ENCODE results near the gene TRHDE.

The TRHDE gene

DNA sequence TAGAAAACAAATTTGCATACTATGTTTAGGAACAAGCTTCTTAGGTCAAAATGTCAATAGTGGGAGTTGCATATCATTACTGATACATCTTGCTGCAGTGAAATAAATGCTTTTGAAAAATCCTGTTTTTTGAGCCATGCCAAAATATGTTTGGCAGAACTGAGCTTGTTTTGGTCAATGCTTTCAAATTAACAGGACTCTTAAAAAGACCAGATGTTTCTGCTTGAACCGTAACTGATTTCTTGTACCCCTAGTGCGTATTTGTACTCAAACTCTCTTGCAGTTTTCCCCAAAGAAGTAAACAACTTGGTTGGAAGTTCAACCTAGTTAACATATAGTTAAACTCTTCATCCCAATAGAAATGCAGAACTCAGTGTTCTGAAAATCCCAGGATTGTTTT lies 3.4 kb downstream of the TRHDE start:
- no peak for DNase-seq

DNA sequence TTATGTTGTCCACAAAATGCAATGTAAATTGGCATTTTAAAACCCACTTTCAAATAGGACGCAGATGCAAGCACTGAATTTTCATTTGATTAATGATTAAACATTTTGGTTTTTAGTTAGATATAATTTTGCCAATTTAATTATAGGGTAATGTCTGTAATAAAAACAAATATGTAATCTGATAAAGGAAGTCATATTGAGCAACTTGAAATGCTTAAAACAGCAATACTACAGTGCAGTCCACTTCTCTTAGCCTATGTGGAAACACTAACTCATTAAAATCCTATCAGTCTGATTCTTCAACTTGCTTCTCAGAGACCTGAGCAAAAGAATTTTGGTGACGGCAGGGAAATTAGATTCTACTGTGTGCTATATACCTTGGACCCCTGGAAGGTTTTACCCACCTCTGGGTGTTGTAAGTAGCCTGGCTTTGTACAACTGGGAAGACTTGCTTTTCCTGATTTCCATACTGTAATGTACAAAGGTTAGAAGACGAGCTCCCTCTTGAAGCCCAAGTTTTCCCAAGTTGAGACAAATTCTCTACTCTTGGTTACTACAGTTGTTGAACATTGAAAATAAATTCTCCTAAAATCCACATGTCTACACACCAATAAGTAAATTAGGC lies 4.1 kb downstream of the TRHDE start:
- no peak for DNase-seq

DNA sequence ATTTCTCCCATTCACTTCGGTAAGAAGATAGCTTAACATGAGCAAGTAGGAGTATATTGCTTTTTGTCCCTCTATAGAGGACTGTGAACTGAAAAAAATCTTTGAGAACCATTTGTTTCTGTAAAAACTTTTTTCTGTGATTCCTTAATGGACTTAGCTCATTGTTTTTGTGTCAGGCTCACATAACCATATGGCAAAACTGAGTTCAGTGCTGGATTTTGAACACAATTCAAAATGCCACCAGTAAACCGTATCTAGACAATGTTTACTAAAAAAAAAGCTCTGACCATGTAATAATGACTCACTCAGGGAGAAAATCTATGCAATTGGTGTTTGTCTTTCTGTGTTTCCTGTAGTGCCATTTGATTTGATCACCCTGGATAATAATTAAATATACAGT lies 5.2 kb downstream of the TRHDE start:
- no peak for DNase-seq

DNA sequence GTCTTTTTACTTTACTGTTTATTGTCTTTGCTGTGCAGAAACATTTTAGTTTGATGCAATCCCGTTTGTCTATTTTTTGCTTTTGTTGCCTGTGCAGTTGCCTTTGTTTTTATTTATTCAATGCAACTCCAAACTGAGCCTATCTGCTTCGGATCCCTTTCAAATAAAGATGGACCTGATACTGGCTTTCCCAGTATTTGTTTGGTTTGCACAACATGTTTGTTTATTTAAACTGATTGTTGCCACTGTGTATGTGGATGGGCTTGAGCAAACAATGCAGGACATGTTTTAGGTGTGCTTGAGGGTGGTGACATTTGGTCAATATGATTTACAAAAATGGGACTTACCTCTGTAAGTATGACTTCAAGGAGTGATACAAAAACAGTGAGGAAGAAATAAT lies 6.7 kb downstream of the TRHDE start:
- DNase-seq: no peak

DNA sequence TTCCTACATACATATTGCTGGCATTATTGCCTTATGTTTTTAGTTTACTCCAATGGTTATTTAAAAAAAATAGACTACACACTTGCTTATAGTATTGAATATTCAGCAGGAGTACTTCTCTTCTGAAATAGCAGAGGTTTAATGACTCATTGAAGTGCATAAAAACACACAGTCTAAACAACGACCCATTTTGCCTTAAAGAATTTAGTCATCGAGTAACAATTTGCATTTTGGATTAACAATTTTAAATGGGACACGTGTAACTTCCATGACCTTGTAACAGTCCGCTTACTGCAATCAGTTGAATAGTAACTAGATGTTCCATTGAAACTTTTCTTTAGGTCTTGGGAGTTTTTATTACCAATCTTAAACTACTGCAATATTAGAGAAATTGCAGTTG lies 9.0 kb downstream of the TRHDE start:
- DNase-seq: no peak

DNA sequence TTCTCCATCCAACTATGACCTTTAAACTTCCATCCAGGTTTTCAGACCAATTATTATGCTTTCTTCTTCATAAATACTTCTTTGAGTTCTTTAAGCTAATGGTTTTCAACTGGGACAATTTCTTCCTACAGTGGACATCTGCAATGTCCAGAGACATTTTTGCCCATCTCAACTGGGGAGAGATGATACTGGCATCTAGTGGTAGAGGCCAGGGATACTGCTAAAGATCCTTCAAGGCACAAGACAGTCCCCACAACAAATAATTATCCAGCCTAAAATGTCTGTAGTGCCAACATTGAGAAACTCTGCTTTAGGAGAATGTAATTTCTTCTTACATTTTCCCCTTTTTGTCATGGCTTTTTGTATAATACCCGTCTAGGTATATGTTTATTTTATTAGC lies 10.6 kb downstream of the TRHDE start:
- DNase-seq: no peak

DNA sequence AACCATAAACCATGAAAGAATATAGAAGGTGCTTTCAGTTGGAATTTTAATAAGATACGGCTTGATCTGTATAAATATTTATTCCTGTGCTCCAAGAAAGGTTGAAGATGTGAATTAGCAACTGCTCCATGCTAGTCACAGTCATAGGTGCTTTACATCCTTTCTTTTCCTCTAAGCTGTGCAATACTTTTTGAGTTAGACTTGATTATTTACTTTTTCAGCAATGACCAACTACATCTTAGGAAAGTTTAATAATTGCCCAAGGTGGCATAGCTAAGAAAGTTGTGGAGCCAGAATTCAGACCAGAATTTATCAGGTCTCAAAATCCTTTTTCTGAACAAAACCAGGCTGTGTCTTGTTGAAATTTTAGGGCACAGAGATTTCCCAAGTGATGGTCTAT lies 13.7 kb downstream of the TRHDE start:
- DNase-seq: no peak

DNA sequence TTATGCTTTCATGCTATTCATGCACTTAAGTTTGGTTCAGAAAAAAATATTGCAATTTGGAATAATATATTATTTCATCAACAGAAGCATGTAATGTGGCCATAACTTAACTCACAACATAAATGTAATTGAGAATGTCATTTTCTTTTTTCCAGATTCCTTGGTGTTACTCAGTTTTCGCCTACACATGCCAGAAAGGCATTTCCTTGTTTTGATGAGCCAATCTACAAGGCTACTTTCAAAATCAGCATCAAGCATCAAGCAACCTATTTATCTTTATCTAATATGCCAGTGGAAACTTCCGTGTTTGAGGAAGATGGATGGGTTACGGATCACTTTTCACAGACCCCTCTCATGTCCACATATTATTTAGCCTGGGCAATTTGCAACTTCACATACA lies 14.4 kb downstream of the TRHDE start:
- DNase-seq: no peak

DNA sequence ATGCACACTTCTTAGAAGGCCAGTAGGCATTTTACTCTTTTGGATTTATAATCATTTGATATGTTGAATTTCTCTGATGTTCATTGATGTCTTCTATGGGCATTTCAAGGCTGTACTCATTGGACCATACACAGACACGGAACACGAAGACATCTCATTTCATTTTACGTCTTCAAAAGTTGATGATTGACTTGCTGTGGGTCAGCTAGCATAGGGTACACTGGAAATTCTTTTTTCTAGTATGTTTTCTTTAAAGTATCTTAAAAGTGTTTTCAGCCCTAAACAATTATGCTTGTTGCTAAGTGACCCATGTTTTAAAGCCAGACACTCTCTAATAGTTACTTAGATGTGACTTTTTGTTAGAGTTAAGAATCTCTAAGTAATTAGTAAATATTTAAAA lies 16.3 kb downstream of the TRHDE start:
- no peak for DNase-seq

DNA sequence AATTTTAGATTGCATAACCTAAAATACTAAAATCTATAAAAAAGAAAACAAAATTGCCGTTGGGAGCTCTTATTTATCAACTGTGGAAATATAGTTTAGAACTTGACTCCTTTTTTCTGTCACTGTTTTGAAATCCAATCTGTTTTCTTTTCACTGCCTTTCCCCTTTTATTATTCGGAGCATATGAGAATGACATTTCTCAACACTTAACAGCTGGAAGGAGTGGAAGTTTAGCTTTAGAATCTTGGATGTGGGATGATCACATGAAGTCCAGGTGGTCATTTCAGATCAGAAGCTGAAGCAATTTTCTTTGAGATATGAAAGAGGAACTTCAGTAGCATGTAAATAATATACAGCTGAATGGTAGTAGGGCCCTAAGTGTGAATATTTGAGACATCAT lies 16.7 kb downstream of the TRHDE start:
- DNase-seq: no peak

DNA sequence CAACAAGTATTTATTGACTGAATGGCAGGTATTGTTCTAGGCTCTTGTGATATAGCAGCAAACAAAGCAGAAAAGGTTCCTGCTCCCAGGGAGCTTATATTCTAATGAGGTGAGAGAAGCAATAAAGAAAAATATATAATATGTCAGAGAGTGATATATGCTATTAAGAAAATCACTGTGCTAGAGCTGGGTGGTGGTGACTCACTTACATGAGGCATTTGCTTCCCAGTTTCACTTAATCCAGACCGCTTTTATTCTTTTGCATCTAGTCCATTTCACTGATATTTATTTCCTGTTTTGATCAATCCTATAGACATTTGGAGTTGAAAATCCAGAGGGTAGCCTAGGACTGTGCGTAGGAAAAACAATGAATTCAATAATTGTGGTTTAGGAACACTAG lies 17.5 kb downstream of the TRHDE start:
- DNase-seq: no peak

DNA sequence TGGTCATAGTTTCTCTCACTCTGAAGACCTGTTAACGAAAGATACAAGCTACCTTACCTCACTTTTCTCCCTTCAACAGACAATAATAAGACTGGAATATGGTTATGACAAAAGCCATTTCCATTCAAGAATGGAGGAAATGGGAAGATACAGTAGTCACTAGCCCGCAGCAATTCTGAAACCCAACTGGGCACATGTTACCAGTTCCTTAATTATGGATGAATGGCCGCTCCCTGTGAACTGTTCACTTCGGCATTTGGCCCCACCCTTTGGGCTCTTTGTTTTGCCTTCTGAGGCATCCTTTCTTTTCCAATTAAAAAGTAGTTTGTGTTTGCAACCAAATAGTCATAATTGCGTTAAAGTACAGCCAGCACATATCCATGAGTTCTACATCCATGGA lies 19.0 kb downstream of the TRHDE start:
- DNase-seq: no peak

DNA sequence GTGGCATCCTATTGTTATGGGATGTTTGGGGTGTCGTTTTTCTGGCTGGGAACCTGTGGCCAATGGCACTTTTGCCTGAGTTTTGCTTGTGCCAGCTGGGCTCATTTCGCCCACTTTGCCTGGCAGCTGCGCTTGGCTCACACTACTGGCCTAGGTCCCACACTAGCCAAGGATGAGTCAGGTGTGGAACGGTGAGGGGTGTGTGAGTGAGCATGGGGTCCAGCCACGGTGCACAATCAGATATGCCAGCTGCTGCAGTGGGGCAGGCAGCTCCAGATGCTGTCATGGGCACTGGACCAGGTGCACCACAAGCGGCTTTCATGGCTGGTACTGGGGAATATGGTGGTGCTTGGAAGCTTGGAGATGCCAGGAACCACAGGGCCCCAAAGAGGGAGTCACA lies 21.5 kb downstream of the TRHDE start:
- no peak for DNase-seq

DNA sequence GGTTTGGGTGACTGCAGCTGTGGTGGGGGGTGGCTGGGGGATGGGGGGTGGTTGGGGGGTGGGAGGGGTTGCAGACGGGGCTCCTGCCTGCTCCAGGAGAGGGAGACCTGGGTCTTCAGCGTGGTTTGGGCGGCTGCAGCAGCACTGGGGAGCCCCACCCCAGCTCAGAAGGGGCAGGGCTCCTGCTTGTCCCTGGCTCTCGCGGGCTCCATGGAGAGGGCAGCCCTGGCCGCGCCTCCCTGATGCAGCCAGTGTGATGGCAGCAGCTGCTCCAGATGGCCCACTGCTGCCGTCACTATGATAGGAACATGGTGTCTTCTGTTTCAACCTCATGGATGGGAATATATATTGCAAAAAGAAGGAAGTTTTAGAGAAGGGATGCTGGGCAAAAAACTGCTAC lies 22.9 kb downstream of the TRHDE start:
- DNase-seq: no peak

DNA sequence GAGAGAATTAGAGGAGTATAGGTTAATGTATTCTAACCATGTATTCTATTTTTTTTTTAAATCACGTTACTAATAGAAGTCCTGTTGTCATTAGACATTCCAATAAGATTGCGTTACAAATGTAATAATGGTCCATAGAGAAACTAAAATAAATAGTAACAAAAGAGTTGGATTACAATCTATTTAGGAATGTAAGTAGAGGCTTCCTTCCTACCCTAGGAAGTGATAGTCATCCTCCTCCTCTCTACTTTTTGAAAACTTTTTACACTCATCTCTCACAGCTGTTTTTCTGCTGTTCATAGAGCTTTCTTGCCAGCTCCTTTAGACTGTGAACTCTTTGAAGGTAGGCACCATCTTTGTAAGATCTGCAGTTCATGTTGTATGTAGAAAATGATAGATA lies 23.6 kb downstream of the TRHDE start:
- no peak for DNase-seq

DNA sequence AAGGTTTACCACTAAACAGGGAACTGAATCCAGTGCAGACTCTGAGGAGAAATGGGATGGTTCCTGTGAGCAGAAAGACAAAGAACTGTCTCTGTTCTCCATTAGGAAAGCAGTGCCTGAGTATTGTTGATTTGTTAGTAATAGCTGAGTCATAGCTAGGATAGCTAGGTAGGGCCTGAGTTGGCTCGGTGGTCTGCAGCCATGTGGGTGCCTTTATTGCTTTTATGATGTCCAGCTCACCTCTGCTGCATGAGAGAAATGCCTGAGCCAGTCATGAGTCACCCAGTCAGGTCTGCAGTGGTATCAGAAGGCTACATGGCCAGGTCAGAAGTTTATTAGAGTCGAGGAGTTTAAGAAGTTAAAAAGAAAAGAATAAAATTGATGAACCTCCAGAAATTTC lies 24.2 kb downstream of the TRHDE start:
- no peak for DNase-seq

DNA sequence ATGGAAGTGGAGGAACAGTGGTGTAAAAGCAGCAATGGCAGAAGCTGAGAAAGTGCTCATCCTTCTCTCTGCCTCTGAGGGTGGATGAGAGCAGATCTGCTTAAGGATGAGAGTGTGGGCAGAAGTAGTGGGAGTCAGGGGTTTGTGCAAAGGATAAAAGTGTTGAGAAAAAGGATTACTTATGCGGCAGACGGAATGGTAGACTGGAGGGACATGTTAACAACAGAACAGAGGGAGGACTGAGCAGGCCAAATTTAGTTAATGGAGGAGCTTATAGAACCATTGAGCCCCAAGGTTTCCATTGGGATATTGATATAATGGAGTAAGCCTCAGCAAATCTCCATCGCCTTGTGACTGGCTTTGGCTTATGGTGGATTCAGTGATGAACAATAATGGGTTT lies 25.5 kb downstream of the TRHDE start:
- no peak for DNase-seq

DNA sequence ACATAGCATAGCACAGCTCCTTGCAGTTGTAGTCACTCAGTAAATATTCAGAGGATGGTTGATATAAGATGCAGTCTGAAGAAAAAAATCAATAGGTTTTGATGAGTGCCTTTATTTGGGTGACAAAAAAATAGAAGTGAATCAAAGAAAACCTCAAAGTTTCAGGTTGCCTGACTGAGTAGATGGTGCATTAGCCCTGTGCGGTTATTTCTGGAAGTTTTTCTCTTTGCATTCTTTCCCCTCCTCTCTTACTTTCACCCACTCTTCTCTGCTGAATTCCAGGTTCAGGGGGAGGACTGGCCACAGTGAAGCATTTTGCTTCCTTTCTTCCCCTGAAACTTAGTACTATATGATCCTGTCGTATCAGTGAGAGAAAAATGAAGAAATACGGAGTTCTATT lies 28.6 kb downstream of the TRHDE start:
- DNase-seq: no peak

DNA sequence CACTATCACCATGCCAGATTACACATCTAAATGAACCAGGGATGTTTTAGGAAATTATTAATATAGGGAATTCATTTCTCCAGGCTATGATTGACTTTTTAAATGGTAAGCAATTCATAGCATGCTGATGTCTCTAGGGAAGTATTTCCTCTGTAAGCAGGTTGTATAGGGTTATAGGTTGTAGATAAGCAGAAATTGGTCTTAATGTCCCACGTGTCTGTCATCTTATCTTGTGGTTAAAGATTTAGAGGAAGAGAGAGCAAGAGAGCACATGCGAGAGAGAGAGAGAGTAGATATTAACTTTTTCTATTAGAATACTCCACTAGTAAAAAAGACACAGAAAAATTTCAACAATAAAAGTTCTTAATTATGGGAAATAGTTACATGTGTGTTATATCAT lies 32.6 kb downstream of the TRHDE start:
- no peak for DNase-seq

DNA sequence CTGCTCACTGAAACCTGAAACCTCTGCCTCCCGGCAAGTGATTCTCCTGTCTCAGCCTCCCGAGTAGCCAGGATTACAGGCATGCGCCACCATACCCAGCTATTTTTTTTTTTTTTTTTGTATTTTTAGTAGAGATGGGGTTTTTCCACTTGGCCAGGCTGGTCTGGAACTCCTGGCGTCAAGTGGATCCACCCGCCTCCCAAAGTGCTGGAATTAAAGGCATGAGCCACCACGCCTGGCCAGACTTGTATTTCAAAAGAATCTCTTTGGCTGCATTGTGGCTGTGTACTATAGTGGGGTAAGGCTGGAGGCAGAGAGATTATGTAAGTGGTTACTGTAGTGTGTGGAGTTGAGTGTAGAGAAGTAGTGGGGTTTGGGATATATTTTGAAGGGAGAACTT lies 35.1 kb downstream of the TRHDE start:
- DNase-seq: no peak

DNA sequence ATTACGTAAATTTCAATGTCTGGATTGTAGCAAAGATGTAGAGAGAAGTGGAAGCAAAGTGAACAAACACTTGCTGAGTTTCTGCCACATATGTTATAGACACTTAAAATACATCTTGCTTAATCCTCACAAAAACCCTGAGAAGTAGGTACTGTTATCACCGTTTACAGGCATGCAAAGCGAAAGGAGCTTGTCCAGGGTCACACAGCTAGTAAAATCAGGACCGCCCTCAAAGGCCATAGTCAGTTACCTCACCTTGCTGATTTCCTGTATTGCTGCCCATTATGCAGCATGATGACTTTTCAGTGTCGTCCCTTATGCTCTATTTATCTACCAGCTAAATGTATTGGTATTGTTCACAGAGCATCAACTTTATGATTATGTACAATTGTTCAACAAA lies 39.8 kb downstream of the TRHDE start:
- DNase-seq: no peak

DNA sequence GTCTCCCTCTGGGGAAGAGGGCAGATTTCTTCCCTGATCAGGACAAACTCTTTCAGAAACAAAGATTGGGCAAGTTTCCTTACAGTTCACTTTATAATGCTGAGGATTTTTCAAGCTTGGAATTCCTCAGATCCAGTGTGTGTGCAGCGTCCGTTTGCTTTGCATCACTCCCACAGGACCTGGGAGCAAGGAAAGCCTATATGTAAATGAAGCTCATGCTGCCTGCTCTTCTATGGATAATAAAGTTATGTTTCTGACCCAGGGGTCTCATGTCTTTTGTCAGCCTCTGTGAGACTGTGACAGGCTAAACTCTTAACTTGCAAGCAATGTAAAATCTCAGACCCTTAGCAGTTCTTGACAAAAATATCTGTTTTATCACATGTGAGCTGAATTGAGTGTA lies 41.6 kb downstream of the TRHDE start:
- no peak for DNase-seq

DNA sequence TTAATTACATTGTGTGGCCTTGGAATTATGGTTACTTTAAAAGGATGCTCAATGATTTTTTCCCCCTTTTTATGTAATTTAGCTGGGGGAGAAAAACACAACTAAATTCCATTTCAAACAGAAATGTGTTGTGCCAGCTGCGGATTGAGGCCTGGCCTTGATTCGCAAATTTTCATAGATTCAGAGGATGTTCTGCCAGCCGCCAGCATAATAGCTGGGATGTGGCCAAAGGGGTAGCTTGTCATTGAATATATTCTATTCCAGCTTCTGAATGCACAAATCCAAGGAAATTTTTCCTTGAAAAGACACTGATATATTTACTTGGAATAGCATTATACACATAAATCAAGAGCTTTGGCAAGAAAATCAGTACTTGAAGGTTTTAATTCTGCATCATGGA lies 43.7 kb downstream of the TRHDE start:
- no peak for DNase-seq

DNA sequence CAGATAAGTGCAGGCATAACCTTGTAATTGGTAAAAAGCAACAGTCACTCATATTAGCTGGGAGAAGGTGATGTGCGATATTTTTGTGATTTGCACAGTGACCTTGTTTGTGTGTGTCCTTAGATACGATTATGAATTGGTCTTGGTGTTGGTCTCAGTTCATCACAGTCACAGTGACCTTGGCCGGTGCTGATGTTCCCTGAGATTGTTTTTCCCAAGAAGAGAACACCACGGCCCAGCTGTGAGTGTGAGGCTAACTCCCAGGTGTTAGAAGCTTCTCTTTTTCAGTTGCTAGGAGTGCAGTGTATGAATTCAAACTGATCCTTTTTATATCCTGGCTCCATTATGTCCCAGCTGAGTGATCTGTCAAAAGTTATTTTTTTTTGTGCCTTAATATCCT lies 46.2 kb downstream of the TRHDE start:
- no peak for DNase-seq

DNA sequence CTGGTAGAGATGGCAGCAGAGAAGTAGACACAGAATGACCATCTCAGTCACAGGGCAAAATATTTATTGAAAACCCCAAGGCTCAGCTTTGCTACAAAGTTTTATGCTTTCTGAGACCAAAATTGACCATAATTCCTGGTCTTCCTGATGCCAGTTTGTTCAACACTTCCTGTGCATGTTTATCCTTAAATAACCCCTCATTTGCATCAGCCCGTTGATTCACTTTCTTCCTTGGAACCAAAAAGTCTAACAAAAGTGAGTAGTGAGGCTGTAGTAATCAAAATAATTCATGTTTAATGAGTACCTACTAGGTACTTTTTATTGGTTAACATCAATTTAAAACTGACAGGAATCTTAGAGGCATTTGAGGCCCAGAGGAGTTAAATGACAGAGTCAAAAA lies 51.7 kb downstream of the TRHDE start:
- DNase-seq: no peak

DNA sequence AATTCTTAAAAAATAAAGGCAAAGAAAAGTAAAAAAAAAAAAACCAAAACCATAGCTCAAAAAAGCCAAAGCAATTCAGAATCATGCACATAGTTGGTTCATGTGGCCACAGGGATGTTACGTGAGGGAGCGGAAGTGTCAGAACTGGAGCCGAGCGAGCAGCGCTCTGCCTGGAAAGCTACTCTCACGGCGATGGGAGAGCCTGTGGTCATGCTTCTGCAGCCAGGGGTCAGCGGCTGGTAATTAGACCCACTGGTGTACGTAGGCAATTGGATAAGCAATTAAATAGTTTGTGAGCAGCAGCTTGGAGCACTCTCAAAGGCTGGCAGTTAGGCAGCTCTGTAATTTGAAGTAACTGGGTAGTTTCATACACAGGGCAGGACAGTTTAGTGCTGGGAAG lies 58.1 kb downstream of the TRHDE start:
- no peak for DNase-seq
